ENCODE data around the gene CEBPB.

DNA sequence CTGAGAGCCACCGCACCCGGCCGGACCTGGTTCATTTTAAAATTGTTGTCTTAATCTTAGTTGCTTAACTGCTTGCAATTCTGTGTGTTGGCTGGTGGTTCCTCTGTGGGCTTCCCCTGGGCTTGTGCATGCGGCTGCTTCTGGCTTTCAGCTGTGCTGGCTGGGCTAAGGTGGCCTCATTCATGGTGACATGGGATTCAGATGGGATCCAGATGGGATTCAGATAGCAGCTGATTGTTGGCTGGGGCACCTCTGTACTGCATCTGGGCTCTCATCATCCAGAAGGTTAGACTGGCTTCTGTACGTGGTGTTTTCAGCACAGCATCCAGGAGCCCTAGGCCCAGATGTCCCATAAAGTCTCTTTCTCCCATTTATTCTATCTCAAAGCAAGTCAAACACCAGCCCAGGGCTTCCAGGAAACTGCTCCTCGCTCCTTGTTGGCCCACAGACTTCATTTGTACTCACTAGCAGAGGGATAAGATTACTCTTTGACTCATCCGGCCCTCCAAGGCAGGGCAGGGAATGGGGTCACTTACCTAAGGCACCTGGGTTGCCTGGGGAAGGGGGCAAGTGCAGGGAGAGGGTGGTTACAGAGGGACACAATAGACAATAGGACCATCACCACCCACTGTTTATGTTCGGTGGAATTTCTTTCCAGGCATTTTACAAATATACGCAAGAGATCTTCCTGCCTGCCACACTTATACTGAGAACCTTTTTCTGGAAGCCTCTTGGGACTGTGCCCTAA lies 26.9 kb upstream of the CEBPB start:
- no peak for TF ChIP-seq POLR2A (IDR thresholded peaks at IDR 0.05)
- TF ChIP-seq, protein P1, sequence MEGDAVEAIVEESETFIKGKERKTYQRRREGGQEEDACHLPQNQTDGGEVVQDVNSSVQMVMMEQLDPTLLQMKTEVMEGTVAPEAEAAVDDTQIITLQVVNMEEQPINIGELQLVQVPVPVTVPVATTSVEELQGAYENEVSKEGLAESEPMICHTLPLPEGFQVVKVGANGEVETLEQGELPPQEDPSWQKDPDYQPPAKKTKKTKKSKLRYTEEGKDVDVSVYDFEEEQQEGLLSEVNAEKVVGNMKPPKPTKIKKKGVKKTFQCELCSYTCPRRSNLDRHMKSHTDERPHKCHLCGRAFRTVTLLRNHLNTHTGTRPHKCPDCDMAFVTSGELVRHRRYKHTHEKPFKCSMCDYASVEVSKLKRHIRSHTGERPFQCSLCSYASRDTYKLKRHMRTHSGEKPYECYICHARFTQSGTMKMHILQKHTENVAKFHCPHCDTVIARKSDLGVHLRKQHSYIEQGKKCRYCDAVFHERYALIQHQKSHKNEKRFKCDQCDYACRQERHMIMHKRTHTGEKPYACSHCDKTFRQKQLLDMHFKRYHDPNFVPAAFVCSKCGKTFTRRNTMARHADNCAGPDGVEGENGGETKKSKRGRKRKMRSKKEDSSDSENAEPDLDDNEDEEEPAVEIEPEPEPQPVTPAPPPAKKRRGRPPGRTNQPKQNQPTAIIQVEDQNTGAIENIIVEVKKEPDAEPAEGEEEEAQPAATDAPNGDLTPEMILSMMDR (IDR thresholded peaks at IDR 0.05) = no peak

All from body of pancreas (tissue), 4 donors.